ENCODE results near the gene CTSA. TPM values are rescaled to one million over a fixed set of nuclear protein-coding genes. Genes with fewer than 3 reads are reported as not detected.

Gene CTSA
- total and polyA plus RNA-seq, 10 donors, result 56.6 to 203 (median 176) TPM

- DNase-seq, result no peak
- Histone ChIP-seq H3K4me3 (no peak overlapping the region), H3K36me3 (no peaks in the 10 kb centered on the region), H3K9me3 (no peaks in the 10 kb centered on the region), H3K4me1 (peaks cover 0 to 71% (median 39%) of the 10 kb centered on the region in 6 donors), H3K27me3 (replicated peaks in 1 of 7) (peaks cover 0 to 6% (median 0%) of the 10 kb centered on the region in 7 donors), H3K27ac (peak overlapping the region in 6 of 8 donors; percentile 13 to 80 (median 47))
- TF ChIP-seq POLR2AphosphoS5 (IDR thresholded peaks at IDR 0.05), result no peak
- no peak for TF ChIP-seq CTCF (IDR thresholded peaks at IDR 0.05 in 8 of 11, conservative IDR thresholded peaks at IDR 0.05 in 3 of 11)
- TF ChIP-seq POLR2A (IDR thresholded peaks at IDR 0.05), result no peak
- intact Hi-C loops (cut with DNase I; ENCODE audit: low total_unique reads), result no loop called here
- WGBS, 5 donors, result 66 to 80% (median 72%) methylated on average over 11 of the region's 11 CpGs
These were observed 28.6 kb downstream of the CTSA start for GRCh38 chr20:45919542-45920399.

GRCh38 chr20:45920462-45921336, 29.6 kb downstream of the CTSA start:
- H3K4me1 ChIP-seq, result peaks cover 0 to 72% (median 41%) of the 10 kb centered on the region in 6 donors
- intact Hi-C loops (cut with DNase I; ENCODE audit: low total_unique reads), result no loop called here
- no peaks in the 10 kb centered on the region for H3K36me3 ChIP-seq

GRCh38 chr20:45921337-45922189, 30.4 kb downstream of the CTSA start:
- no peaks in the 10 kb centered on the region for H3K36me3 ChIP-seq
- no peak overlapping the region for H3K4me3 ChIP-seq
- WGBS, 5 donors, result 81 to 90% (median 84%) methylated on average over 11 of the region's 11 CpGs
- TF ChIP-seq POLR2A (IDR thresholded peaks at IDR 0.05) (no peak), CTCF (IDR thresholded peaks at IDR 0.05 in 8 of 11, conservative IDR thresholded peaks at IDR 0.05 in 3 of 11) (no peak), POLR2AphosphoS5 (IDR thresholded peaks at IDR 0.05) (no peak)
- peaks cover 0 to 72% (median 41%) of the 10 kb centered on the region in 6 donors for H3K4me1 ChIP-seq
- DNase-seq, result no peak
- H3K27ac ChIP-seq, result no peak overlapping the region
- intact Hi-C loops (cut with DNase I; ENCODE audit: low total_unique reads), result no loop called here
- no peaks in the 10 kb centered on the region for H3K27me3 ChIP-seq (replicated peaks in 1 of 7)
- no peaks in the 10 kb centered on the region for H3K9me3 ChIP-seq

More at GRCh38 chr20:45920462-45921336, 29.6 kb downstream of the CTSA start:
- DNase-seq, result no peak
- peak overlapping the region in 6 of 8 donors; percentile 13 to 80 (median 32) for H3K27ac ChIP-seq
- H3K9me3 ChIP-seq, result no peaks in the 10 kb centered on the region
- TF ChIP-seq CTCF (IDR thresholded peaks at IDR 0.05 in 8 of 11, conservative IDR thresholded peaks at IDR 0.05 in 3 of 11) (no peak), POLR2A (IDR thresholded peaks at IDR 0.05) (no peak), POLR2AphosphoS5 (IDR thresholded peaks at IDR 0.05) (no peak)
- no peak overlapping the region for H3K4me3 ChIP-seq
- 62 to 80% (median 70%) methylated on average over 9 of the region's 9 CpGs for WGBS, 5 donors
- no peaks in the 10 kb centered on the region for H3K27me3 ChIP-seq (replicated peaks in 1 of 7)
